Suprapubic skin (tissue), 3 donors: Measurements from ENCODE around the gene PGC.

Experiments
- EP300 ChIP-seq: sonication (generic); formaldehyde crosslinking; IDR thresholded peaks from one replicate; pipeline ENCODE4 v1.6.1; 2017; ENCODE audit warnings: antibody characterized with exemption
- POLR2A ChIP-seq, 2 donors: fragments of 450-650 bp; IDR thresholded peaks; one replicate each; pipeline ENCODE4 v1.6.1; 2017; ENCODE audit warnings: antibody characterized with exemption in 2 of 2, mild to moderate bottlenecking in 2 of 2, moderate library complexity in 2 of 2
- TF ChIP-seq, protein P1 (sequence below), 2 donors: fragments of 200-600 bp in 1 of 2; fragments of 450-650 bp in 1 of 2; sonication (generic) in 1 of 2; IDR thresholded peaks; one replicate each; pipeline ENCODE4 v1.5.1; 2016 to 2019; ENCODE audit warnings: antibody characterized with exemption in 2 of 2, mild to moderate bottlenecking in 1 of 2, moderate library complexity in 1 of 2

DNA sequence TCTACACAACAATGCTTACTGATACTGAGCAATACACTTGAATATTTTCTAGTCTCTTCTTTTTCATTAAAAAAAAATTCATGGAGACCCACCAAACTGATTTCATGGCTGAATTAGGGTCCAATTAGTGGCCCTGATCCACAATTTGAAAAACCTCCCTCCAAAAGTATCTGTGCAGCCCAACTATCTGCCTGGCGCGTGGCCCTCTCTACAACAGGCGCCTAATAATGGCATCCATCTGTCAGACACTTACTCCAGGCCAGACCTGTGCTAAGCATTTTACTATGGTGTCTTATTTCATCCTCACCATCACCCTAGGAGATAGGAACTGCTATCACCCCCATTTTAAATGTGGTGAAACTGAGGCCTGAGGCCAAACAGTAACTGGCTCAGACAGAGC is 25.8 kb downstream of the PGC start:
- TF ChIP-seq, protein P1, sequence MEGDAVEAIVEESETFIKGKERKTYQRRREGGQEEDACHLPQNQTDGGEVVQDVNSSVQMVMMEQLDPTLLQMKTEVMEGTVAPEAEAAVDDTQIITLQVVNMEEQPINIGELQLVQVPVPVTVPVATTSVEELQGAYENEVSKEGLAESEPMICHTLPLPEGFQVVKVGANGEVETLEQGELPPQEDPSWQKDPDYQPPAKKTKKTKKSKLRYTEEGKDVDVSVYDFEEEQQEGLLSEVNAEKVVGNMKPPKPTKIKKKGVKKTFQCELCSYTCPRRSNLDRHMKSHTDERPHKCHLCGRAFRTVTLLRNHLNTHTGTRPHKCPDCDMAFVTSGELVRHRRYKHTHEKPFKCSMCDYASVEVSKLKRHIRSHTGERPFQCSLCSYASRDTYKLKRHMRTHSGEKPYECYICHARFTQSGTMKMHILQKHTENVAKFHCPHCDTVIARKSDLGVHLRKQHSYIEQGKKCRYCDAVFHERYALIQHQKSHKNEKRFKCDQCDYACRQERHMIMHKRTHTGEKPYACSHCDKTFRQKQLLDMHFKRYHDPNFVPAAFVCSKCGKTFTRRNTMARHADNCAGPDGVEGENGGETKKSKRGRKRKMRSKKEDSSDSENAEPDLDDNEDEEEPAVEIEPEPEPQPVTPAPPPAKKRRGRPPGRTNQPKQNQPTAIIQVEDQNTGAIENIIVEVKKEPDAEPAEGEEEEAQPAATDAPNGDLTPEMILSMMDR (IDR thresholded peaks at IDR 0.05): no peak
- no peak for TF ChIP-seq POLR2A (IDR thresholded peaks at IDR 0.05)
- no peak for TF ChIP-seq EP300
